WTC11 (cell line): Measurements from ENCODE around the gene BICC1. TPM values are rescaled to one million over a fixed set of nuclear protein-coding genes. Genes with fewer than 3 reads are reported as not detected.

Experiments used
- ATAC-seq: fragments of 200-7000 bp; cut with Tn5 transposase; 2 replicates; pipeline ENCODE4 v1.10.0; 2021; ENCODE audit warnings: mild to moderate bottlenecking, moderate library complexity
- CTCF ChIA-PET: fragments of 300-600 bp; sonication (Branson Sonifier 250); formaldehyde crosslinking; loops from one replicate; lab custom pipeline; 2021; ENCODE audit warnings: antibody characterized with exemption; lab: Charles Lee
- POLR2A ChIA-PET: fragments of 350-600 bp; sonication (Branson Sonifier 250); formaldehyde crosslinking; loops from one replicate; lab custom pipeline; 2021; ENCODE audit warnings: antibody characterized with exemption; lab: Charles Lee
- DNase-seq: peaks from one replicate; pipeline ENCODE4 v3.0.0; 2021; ENCODE audit warnings: low spot score
- H3K27ac Mint-ChIP-seq: 2 replicates; pipeline ENCODE4 v1.8.0; 2021; ENCODE audit warnings: mixed read lengths
- H3K27me3 Mint-ChIP-seq: 2 replicates; pipeline ENCODE4 v1.8.0; 2021; ENCODE audit warnings: low read depth, mild to moderate bottlenecking, moderate library complexity, mixed read lengths
- H3K36me3 Mint-ChIP-seq: 2 replicates; pipeline ENCODE4 v1.8.0; 2021; ENCODE audit warnings: mixed read lengths
- H3K4me1 Mint-ChIP-seq: 2 replicates; pipeline ENCODE4 v1.8.0; 2022; ENCODE audit warnings: mixed read lengths
- H3K4me3 Mint-ChIP-seq: 2 replicates; pipeline ENCODE4 v1.8.0; 2021; ENCODE audit warnings: mild to moderate bottlenecking, moderate library complexity, mixed read lengths
- H3K9me3 Mint-ChIP-seq: 2 replicates; pipeline ENCODE4 v1.8.0; 2021; ENCODE audit warnings: mixed read lengths
- ARID4B ChIP-seq: sonication (generic); formaldehyde crosslinking; IDR thresholded peaks from 2 replicates; pipeline ENCODE4 v1.8.0; 2023; ENCODE audit warnings: missing genetic modification reagents, mild to moderate bottlenecking, borderline replicate concordance
- HMGA2 ChIP-seq: fragments of 250-450 bp; sonication (Bioruptor Pico); IDR thresholded peaks from 2 replicates; pipeline ENCODE4 v1.4.0; 2021; ENCODE audit warnings: mild to moderate bottlenecking, moderate library complexity
- IRF2 ChIP-seq: sonication (generic); formaldehyde crosslinking; IDR thresholded peaks from 2 replicates; pipeline ENCODE4 v1.8.0; 2022; ENCODE audit warnings: low read depth, missing genetic modification reagents, borderline replicate concordance
- KAT7 ChIP-seq: sonication (generic); formaldehyde crosslinking; IDR thresholded peaks from 2 replicates; pipeline ENCODE4 v1.8.1; 2023; ENCODE audit warnings: missing genetic modification reagents, mild to moderate bottlenecking, borderline replicate concordance
- NR3C1 ChIP-seq: sonication (generic); formaldehyde crosslinking; conservative IDR thresholded peaks from 2 replicates; pipeline ENCODE4 v1.8.1; 2023; ENCODE audit warnings: low read depth, mild to moderate bottlenecking, missing genetic modification reagents
- RELA ChIP-seq: sonication (generic); formaldehyde crosslinking; IDR thresholded peaks from 2 replicates; pipeline ENCODE4 v1.8.1; 2022; ENCODE audit warnings: missing genetic modification reagents, mild to moderate bottlenecking, borderline replicate concordance
- SMAD3 ChIP-seq: sonication (generic); formaldehyde crosslinking; IDR thresholded peaks from 2 replicates; pipeline ENCODE4 v1.8.0; 2022; ENCODE audit warnings: missing genetic modification reagents, mild to moderate bottlenecking, borderline replicate concordance
- ZNF317 ChIP-seq: sonication (generic); formaldehyde crosslinking; IDR thresholded peaks from 2 replicates; pipeline ENCODE4 v1.8.1; 2023; ENCODE audit warnings: low read depth, mild to moderate bottlenecking, moderate library complexity, missing genetic modification reagents, borderline replicate concordance
- ZNF416 ChIP-seq: fragments of 250-450 bp; sonication (Bioruptor Pico); IDR thresholded peaks from 2 replicates; pipeline ENCODE4 v1.9.0; 2021; ENCODE audit warnings: mild to moderate bottlenecking, inconsistent platforms
- ZSCAN18 ChIP-seq: fragments of 250-450 bp; sonication (Bioruptor Pico); IDR thresholded peaks from 2 replicates; pipeline ENCODE4 v2.1.2; 2022; ENCODE audit warnings: mild to moderate bottlenecking, moderate library complexity
- total RNA-seq: library from RNA; stranded (reverse); gene quantifications from 3 replicates; pipeline ENCODE4 v1.2.3, GENCODE V29; 2021
- TF ChIP-seq, protein P1 (sequence below): sonication (generic); formaldehyde crosslinking; IDR thresholded peaks from 2 replicates; pipeline ENCODE4 v1.8.1; 2023; ENCODE audit warnings: mild to moderate bottlenecking, missing genetic modification reagents
- TF ChIP-seq, protein P2 (sequence below): sonication (generic); formaldehyde crosslinking; IDR thresholded peaks from 2 replicates; pipeline ENCODE4 v1.8.1; 2022; ENCODE audit warnings: low read depth, missing genetic modification reagents, borderline replicate concordance

The BICC1 gene
- total RNA-seq, 1 experiment from 2014 or later = 0.61 TPM

DNA sequence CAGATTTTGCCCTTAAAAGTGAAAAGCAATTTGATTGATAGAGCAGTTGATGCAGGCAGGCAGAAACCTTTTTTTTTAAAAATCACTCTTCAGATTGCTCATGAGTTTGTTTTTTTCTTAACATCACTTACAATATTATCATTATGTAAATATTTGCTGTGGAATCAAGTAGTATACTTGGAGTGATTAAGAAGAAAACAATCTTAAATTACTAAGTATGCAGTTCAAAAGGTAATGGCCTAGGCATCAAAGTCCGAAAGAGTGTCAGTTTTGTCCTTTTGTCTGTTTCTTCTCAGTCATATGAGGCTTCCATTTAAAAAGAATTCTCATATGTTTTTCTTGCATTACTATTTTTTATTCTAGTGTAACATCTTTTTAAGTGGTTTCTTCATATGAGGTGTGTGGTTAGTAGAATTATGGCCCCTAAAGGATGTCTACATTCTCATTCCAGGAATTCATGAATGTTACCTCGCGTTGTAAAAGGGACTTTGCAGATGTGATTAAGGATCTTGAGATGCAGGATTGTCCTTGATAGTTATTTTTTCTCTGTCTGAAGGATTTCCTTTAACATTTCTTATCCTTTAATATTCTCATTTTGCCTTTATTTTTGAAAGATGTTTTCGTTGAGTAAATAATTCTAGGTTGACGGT, 44.0 kb downstream of the BICC1 start:
- H3K27me3 Mint-ChIP-seq = no peaks in the 10 kb centered on the region
- peaks cover 35% of the 10 kb centered on the region for H3K9me3 Mint-ChIP-seq
- H3K4me1 Mint-ChIP-seq = no peaks in the 10 kb centered on the region
- ATAC-seq (no peak), DNase-seq (no peak)
- no peak overlapping the region for H3K4me3 Mint-ChIP-seq
- no peak overlapping the region for H3K27ac Mint-ChIP-seq
- CTCF ChIA-PET = no interaction called here
- POLR2A ChIA-PET = no interaction called here
- TF ChIP-seq ARID4B (CRISPR knock-in tag) = no peak
- H3K36me3 Mint-ChIP-seq = peaks cover 14% of the 10 kb centered on the region

DNA sequence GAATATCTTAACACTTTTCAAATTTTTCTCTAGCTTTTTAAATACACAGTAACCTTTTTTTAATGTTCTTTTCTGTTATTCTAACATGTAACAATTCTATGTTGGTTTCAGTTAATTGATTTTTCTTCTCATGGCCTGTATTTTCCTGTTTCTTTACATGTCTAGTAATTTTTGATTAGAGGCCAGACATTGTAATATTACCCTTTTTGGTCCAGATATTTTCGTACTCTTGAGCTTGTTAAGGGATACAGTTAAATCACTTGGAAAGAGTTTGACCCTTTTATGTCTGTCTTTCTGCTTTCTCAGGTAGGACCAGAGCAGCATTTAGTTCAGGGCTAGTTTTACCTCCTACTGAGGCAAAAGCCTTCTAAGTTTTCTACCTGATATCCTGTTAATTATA, 45.0 kb downstream of the BICC1 start:
- Mint-ChIP-seq H3K27ac (no peak overlapping the region), H3K9me3 (peaks cover 46% of the 10 kb centered on the region), H3K4me1 (no peaks in the 10 kb centered on the region), H3K4me3 (no peak overlapping the region), H3K36me3 (peaks cover 25% of the 10 kb centered on the region), H3K27me3 (no peaks in the 10 kb centered on the region)
- TF ChIP-seq ZNF416 (no peak), NR3C1 (CRISPR knock-in tag) (no peak), ARID4B (CRISPR knock-in tag) (no peak), RELA (CRISPR knock-in tag) (no peak), HMGA2 (CRISPR knock-in tag) (no peak), ZSCAN18 (CRISPR knock-in tag) (no peak)
- TF ChIP-seq, protein P1, sequence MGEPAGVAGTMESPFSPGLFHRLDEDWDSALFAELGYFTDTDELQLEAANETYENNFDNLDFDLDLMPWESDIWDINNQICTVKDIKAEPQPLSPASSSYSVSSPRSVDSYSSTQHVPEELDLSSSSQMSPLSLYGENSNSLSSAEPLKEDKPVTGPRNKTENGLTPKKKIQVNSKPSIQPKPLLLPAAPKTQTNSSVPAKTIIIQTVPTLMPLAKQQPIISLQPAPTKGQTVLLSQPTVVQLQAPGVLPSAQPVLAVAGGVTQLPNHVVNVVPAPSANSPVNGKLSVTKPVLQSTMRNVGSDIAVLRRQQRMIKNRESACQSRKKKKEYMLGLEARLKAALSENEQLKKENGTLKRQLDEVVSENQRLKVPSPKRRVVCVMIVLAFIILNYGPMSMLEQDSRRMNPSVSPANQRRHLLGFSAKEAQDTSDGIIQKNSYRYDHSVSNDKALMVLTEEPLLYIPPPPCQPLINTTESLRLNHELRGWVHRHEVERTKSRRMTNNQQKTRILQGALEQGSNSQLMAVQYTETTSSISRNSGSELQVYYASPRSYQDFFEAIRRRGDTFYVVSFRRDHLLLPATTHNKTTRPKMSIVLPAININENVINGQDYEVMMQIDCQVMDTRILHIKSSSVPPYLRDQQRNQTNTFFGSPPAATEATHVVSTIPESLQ (CRISPR knock-in tag) = no peak
- ATAC-seq (no peak), DNase-seq (no peak)
- ChIA-PET POLR2A (no interaction called here), CTCF (no interaction called here)

GRCh38 chr10:58560068-58560467, 47.4 kb downstream of the BICC1 start:
- ChIA-PET POLR2A (no interaction called here), CTCF (no interaction called here)
- peaks cover 26% of the 10 kb centered on the region for H3K36me3 Mint-ChIP-seq
- DNase-seq (no peak), ATAC-seq (no peak)
- H3K4me1 Mint-ChIP-seq = no peaks in the 10 kb centered on the region
- no peak overlapping the region for H3K4me3 Mint-ChIP-seq
- H3K27ac Mint-ChIP-seq = no peak overlapping the region
- H3K9me3 Mint-ChIP-seq = peaks cover 48% of the 10 kb centered on the region
- TF ChIP-seq IRF2 = no peak
- no peak for TF ChIP-seq SMAD3 (CRISPR knock-in tag)
- no peak for TF ChIP-seq ZNF317 (CRISPR knock-in tag)
- no peak for TF ChIP-seq KAT7 (CRISPR knock-in tag)
- TF ChIP-seq, protein P2, sequence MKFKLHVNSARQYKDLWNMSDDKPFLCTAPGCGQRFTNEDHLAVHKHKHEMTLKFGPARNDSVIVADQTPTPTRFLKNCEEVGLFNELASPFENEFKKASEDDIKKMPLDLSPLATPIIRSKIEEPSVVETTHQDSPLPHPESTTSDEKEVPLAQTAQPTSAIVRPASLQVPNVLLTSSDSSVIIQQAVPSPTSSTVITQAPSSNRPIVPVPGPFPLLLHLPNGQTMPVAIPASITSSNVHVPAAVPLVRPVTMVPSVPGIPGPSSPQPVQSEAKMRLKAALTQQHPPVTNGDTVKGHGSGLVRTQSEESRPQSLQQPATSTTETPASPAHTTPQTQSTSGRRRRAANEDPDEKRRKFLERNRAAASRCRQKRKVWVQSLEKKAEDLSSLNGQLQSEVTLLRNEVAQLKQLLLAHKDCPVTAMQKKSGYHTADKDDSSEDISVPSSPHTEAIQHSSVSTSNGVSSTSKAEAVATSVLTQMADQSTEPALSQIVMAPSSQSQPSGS = no peak
- no peaks in the 10 kb centered on the region for H3K27me3 Mint-ChIP-seq
